GM12878 (cell line): ENCODE measurements around the gene AGBL5. TPM values are rescaled to one million over a fixed set of nuclear protein-coding genes. Genes with fewer than 3 reads are reported as not detected.

Experiments used
- ATAC-seq: fragments of 200-7000 bp; cut with Tn5 transposase; 3 replicates; pipeline ENCODE4 v1.9.1; 2020; ENCODE audit warnings: mild to moderate bottlenecking, moderate library complexity
- BruUV-seq: library from RNA; stranded (reverse); fragments of 400-500 nt; replicated peaks from 2 replicates; lab custom pipeline; 2021; lab: Mats Ljungman, UMichigan
- CTCF ChIA-PET: fragments of 300-600 bp; sonication (Branson Sonifier 250); formaldehyde crosslinking; extraction: SDS; loops from one replicate; lab custom pipeline; 2021; ENCODE audit warnings: inconsistent platforms; lab: Yijun Ruan, JAX
- POLR2A ChIA-PET: fragments of 350-600 bp; formaldehyde crosslinking; extraction: SDS; loops from one replicate; lab custom pipeline; 2021; ENCODE audit warnings: inconsistent platforms; lab: Charles Lee
- RAD21 ChIA-PET: fragments of 300-600 bp; sonication (Branson Sonifier 250); formaldehyde crosslinking; loops from one replicate; lab custom pipeline; 2023; ENCODE audit warnings: antibody characterized with exemption; ENCODE audit not compliant: unreplicated experiment; lab: Charles Lee
- SMC1A ChIA-PET: fragments of 300-600 bp; sonication (Branson Sonifier 250); formaldehyde crosslinking; loops from one replicate; lab custom pipeline; 2023; ENCODE audit not compliant: unreplicated experiment, uncharacterized antibody; lab: Charles Lee
- DNase-seq: peaks from one replicate; pipeline ENCODE4 v3.0.0-alpha.2; 2011; ENCODE audit warnings: low read depth, low spot score
- FAIRE-seq: peaks from 3 replicates; lab custom pipeline; 2011; peaks lifted over from hg19 to GRCh38; lab: Jason Lieb, UNC
- H2AFZ ChIP-seq: 2 replicates; pipeline ENCODE4 v1.6.0; 2011; ENCODE audit warnings: low read depth, low read length, control low read depth; ENCODE audit not compliant: control insufficient read depth
- H3K27ac ChIP-seq: 2 replicates; pipeline ENCODE4 v1.5.1; 2011; ENCODE audit warnings: control low read depth; ENCODE audit not compliant: control insufficient read depth, insufficient read depth
- H3K27me3 ChIP-seq, 2 experiments: replicated peaks in 1 of 2; 2 replicates each; pipeline versions ENCODE4 v1.6.0 to v1.6.1; 2011; ENCODE audit warnings: low read length in 1 of 2; ENCODE audit not compliant: control insufficient read depth in 2 of 2, insufficient read depth in 2 of 2
- H3K36me3 ChIP-seq, 2 experiments: 2 replicates each; pipeline ENCODE4 v1.5.1; 2011; ENCODE audit warnings: low read length in 1 of 2; ENCODE audit not compliant: control insufficient read depth in 2 of 2, insufficient read depth in 2 of 2
- H3K4me1 ChIP-seq: 2 replicates; pipeline ENCODE4 v1.6.1; 2011; ENCODE audit warnings: mild to moderate bottlenecking, low read length, moderate library complexity, mixed read lengths; ENCODE audit not compliant: control insufficient read depth, insufficient read depth
- H3K4me2 ChIP-seq: 2 replicates; pipeline ENCODE4 v1.6.0; 2011; ENCODE audit warnings: control low read depth; ENCODE audit not compliant: control insufficient read depth, insufficient read depth
- H3K4me3 ChIP-seq: fragments of 200-600 bp; sonication (generic); 2 replicates; pipeline ENCODE4 v1.5.1; 2016
- H3K79me2 ChIP-seq: 2 replicates; pipeline ENCODE4 v1.6.0; 2011; ENCODE audit warnings: low read length; ENCODE audit not compliant: control insufficient read depth, insufficient read depth
- H3K9ac ChIP-seq: 2 replicates; pipeline ENCODE4 v1.8.0; 2011; ENCODE audit warnings: low read length, control low read depth, mixed read lengths; ENCODE audit not compliant: control insufficient read depth, insufficient read depth
- H3K9me3 ChIP-seq: replicated peaks from 3 replicates; pipeline ENCODE4 v1.5.1; 2011; ENCODE audit warnings: mild to moderate bottlenecking, low read length; ENCODE audit not compliant: control insufficient read depth, insufficient read depth
- H4K20me1 ChIP-seq: 2 replicates; pipeline ENCODE4 v1.6.0; 2011; ENCODE audit not compliant: control insufficient read depth, insufficient read depth
- BCLAF1 ChIP-seq: fragments of 450-650 bp; IDR thresholded peaks from 2 replicates; pipeline ENCODE4 v1.6.1; 2017; ENCODE audit warnings: antibody characterized with exemption, mild to moderate bottlenecking, moderate library complexity
- CBFB ChIP-seq: IDR thresholded peaks from 2 replicates; pipeline ENCODE4 v1.6.1; 2016; ENCODE audit warnings: antibody characterized with exemption, low read depth
- EED ChIP-seq: sonication (generic); IDR thresholded peaks from 2 replicates; pipeline ENCODE4 v1.6.1; 2016; ENCODE audit warnings: antibody characterized with exemption, low read depth
- FOXK2 ChIP-seq: fragments of 450-650 bp; IDR thresholded peaks from 2 replicates; pipeline ENCODE4 v1.6.1; 2017; ENCODE audit warnings: mild to moderate bottlenecking, moderate library complexity
- NBN ChIP-seq: fragments of 450-650 bp; IDR thresholded peaks from 2 replicates; pipeline ENCODE4 v1.6.1; 2016
- NR2C1 ChIP-seq: fragments of 450-650 bp; IDR thresholded peaks from 2 replicates; pipeline ENCODE4 v1.6.1; 2017; ENCODE audit warnings: antibody characterized with exemption, mild to moderate bottlenecking, moderate library complexity
- PAX5 ChIP-seq: IDR thresholded peaks from 2 replicates; pipeline ENCODE4 v1.6.1; 2011; ENCODE audit warnings: low read depth, low read length, borderline replicate concordance
- PBX3 ChIP-seq: IDR thresholded peaks from 2 replicates; pipeline ENCODE4 v1.6.1; 2011; ENCODE audit warnings: mild to moderate bottlenecking, low read depth, low read length, moderate library complexity; ENCODE audit not compliant: insufficient replicate concordance
- POLR2A ChIP-seq: IDR thresholded peaks from 2 replicates; pipeline ENCODE4 v1.6.1; 2011; ENCODE audit warnings: low read depth, mild to moderate bottlenecking, low read length
- POU2F2 ChIP-seq: IDR thresholded peaks from 3 replicates; pipeline ENCODE4 v1.6.1; 2011; ENCODE audit warnings: low read depth, mild to moderate bottlenecking, low read length, borderline replicate concordance
- PRDM15 ChIP-seq: fragments of 450-650 bp; formaldehyde crosslinking; IDR thresholded peaks from 2 replicates; pipeline ENCODE4 v1.4.0; 2020; ENCODE audit warnings: mild to moderate bottlenecking, moderate library complexity
- STAT3 ChIP-seq: IDR thresholded peaks from 2 replicates; pipeline ENCODE4 v1.6.1; 2011; ENCODE audit warnings: low read depth, low read length, improper control_type of control experiment
- SUZ12 ChIP-seq: fragments of 200-600 bp; sonication (generic); IDR thresholded peaks from one replicate; pipeline ENCODE4 v1.6.1; 2018; ENCODE audit warnings: antibody characterized with exemption, mild to moderate bottlenecking; ENCODE audit not compliant: unreplicated experiment
- TARDBP ChIP-seq: IDR thresholded peaks from 2 replicates; pipeline ENCODE4 v1.6.1; 2016; ENCODE audit warnings: borderline replicate concordance
- ZNF274 ChIP-seq: IDR thresholded peaks from one replicate; pipeline ENCODE4 v1.8.0; 2011; ENCODE audit not compliant: insufficient read length, insufficient read depth
- ZNF384 ChIP-seq: IDR thresholded peaks from 2 replicates; pipeline ENCODE4 v1.6.1; 2012; ENCODE audit warnings: low read depth, mild to moderate bottlenecking, low read length, improper control_type of control experiment, borderline replicate concordance
- ZZZ3 ChIP-seq: IDR thresholded peaks from 2 replicates; pipeline ENCODE4 v1.6.1; 2011; ENCODE audit warnings: low read depth; ENCODE audit not compliant: control insufficient read depth, insufficient read length
- WGBS: methylation state at CpG from one replicate; pipeline ENCODE4 v1.1.6; 2016; ENCODE audit warnings: low lambda C conversion rate; ENCODE audit not compliant: insufficient replicate concordance, insufficient coverage; ENCODE audit errors: missing lambda C conversion rate; 5-methylcytosine and 5-hydroxymethylcytosine counted together
- in situ Hi-C: fragments of 300-500 bp; cut with MboI; formaldehyde crosslinking; loops from 9 replicates; pipeline ENCODE4 v1.14.3; 2018; ENCODE audit warnings: mixed read lengths
- intact Hi-C: fragments of 100-400 bp; cut with micrococcal nuclease; formaldehyde crosslinking; loops from one replicate; pipeline ENCODE4 v1.14.2; 2022; ENCODE audit not compliant: unreplicated experiment
- polyA plus RNA-seq, 11 experiments: library from polyadenylated mRNA; depleted of rRNA in 4 of 11; unstranded in 6 of 11; stranded (reverse) in 5 of 11; fragments of >200 nt; fragmentation: Nextera tagmentation in 4 of 11; fragmentation: Illumina TruSeq in 1 of 11; extraction: Ambion mirVana in 4 of 11; extraction: Trizol in 1 of 11; gene quantifications; 1 replicate in 1 of 11; 2 replicates in 10 of 11; pipeline versions ENCODE4 v1.2.1 to v1.2.3, GENCODE V29; 2011 to 2016; ENCODE audit warnings: inconsistent platforms in 2 of 11, missing spikeins in 2 of 11, low read depth in 1 of 11
- total RNA-seq, 4 experiments: library from RNA; depleted of rRNA in 3 of 4; stranded (reverse); fragments of >200 nt in 3 of 4; fragmentation: Illumina TruSeq in 1 of 4; extraction: Trizol in 1 of 4; gene quantifications; 2 replicates each; pipeline versions ENCODE4 v1.2.1 to v1.2.3, GENCODE V29; 2013 to 2021

AGBL5 gene
- total and polyA plus RNA-seq, 10 of the 15 experiments (the other 5 are each of a cell fraction or from before 2014, with no cell fraction given), result 1.9 to 28.5 (median 19.5) TPM

- H3K79me2 ChIP-seq, result no peaks in the 10 kb centered on the region
- no peak for FAIRE-seq
- in situ Hi-C loops (no loop called here), intact Hi-C loops (no loop called here)
- H4K20me1 ChIP-seq, result no peaks in the 10 kb centered on the region
- no peaks in the 10 kb centered on the region for H3K27me3 ChIP-seq
- CTCF ChIA-PET, result interaction anchor here (1.1 to 9.3 kb wide), 4 partner anchors 70 to 201 kb away, joined by 3 to 132 read pairs (median 43); partner anchors contain the start of gene TRIM54
- BruUV-seq, result no TSS peak
- SMC1A ChIA-PET, result interaction anchor here (1.0 to 2.3 kb wide), 4 partner anchors 12 to 201 kb away, joined by 3 to 8 read pairs (median 4); no protein-coding TSS in a partner anchor
- no peak overlapping the region for H2AFZ ChIP-seq
- WGBS, result 46% methylated on average over 5 of the region's 5 CpGs
- no peak for DNase-seq
- no peak overlapping the region for H3K4me3 ChIP-seq
- ATAC-seq, result no peak
- no peaks in the 10 kb centered on the region for H3K9me3 ChIP-seq
- H3K9ac ChIP-seq, result no peak overlapping the region
- H3K27ac ChIP-seq, result no peak overlapping the region
- H3K36me3 ChIP-seq, result no peaks in the 10 kb centered on the region; a peak in 1 of 4 replicates
- RAD21 ChIA-PET, result interaction anchor here (0.5 to 2.5 kb wide), 3 partner anchors 21 to 177 kb away, joined by 3 to 11 read pairs (median 3); no protein-coding TSS in a partner anchor
- POLR2A ChIA-PET, result no interaction called here
- H3K4me1 ChIP-seq, result no peaks in the 10 kb centered on the region
- no peak overlapping the region for H3K4me2 ChIP-seq
- TF ChIP-seq PAX5 (no peak), ZNF274 (no peak), CBFB (no peak), STAT3 (no peak), POLR2A (no peak), EED (no peak), SUZ12 (no peak), FOXK2 (no peak), BCLAF1 (no peak), POU2F2 (no peak), ZNF384 (no peak), TARDBP (no peak), ZZZ3 (no peak), NBN (no peak), NR2C1 (no peak), PRDM15 (CRISPR knock-in tag) (no peak), PBX3 (no peak)
Observed at GRCh38 chr2:27102329-27102728, 50.9 kb downstream of the AGBL5 start.
